Measurements from ENCODE around the gene C1GALT1.

DNA sequence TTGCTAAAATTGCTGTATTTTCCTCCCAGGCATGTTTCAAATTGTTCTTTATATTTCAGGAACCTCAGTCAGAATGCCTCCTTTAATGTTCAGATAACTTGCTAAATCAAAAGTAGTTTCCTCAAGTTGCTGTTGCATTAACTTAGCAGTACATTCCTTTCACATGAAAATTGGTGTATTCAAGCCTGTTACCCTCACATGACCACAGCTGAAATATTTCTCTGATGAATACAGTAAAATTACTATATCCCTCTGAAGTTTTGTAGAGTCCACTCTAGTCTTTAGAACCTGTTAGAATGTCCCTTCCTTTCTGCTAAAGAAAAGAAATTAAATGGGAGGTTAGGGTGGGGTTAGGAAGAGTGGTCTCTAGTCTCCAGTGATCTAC lies 24.5 kb upstream of the C1GALT1 start:
- TF ChIP-seq EZH2 (IDR thresholded peaks at IDR 0.05; ENCODE audit: borderline replicate concordance, low read depth, low read length, poor library complexity, severe bottlenecking): no peak
- TF ChIP-seq, protein P1, sequence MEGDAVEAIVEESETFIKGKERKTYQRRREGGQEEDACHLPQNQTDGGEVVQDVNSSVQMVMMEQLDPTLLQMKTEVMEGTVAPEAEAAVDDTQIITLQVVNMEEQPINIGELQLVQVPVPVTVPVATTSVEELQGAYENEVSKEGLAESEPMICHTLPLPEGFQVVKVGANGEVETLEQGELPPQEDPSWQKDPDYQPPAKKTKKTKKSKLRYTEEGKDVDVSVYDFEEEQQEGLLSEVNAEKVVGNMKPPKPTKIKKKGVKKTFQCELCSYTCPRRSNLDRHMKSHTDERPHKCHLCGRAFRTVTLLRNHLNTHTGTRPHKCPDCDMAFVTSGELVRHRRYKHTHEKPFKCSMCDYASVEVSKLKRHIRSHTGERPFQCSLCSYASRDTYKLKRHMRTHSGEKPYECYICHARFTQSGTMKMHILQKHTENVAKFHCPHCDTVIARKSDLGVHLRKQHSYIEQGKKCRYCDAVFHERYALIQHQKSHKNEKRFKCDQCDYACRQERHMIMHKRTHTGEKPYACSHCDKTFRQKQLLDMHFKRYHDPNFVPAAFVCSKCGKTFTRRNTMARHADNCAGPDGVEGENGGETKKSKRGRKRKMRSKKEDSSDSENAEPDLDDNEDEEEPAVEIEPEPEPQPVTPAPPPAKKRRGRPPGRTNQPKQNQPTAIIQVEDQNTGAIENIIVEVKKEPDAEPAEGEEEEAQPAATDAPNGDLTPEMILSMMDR (conservative IDR thresholded peaks at IDR 0.05; ENCODE audit: low read depth, low read length): no peak
